H9 (cell line): ENCODE results near the gene RABIF. TPM values are rescaled to one million over a fixed set of nuclear protein-coding genes. Genes with fewer than 3 reads are reported as not detected.

Experiments
- DNase-seq: peaks from one replicate; pipeline ENCODE4 v3.0.0-alpha.2; 2017
- H2AFZ ChIP-seq: one replicate; pipeline ENCODE4 v1.6.1; 2013; ENCODE audit warnings: mild to moderate bottlenecking, low read length, control low read depth, moderate library complexity
- H2AK5ac ChIP-seq: 2 replicates; pipeline ENCODE4 v1.6.1; 2013; ENCODE audit warnings: low read length, control low read depth, mixed read lengths; ENCODE audit not compliant: insufficient read length
- H2BK120ac ChIP-seq: one replicate; pipeline ENCODE4 v1.6.1; 2013; ENCODE audit warnings: low read depth, mild to moderate bottlenecking, low read length, control low read depth, inconsistent platforms; ENCODE audit not compliant: poor library complexity, severe bottlenecking
- H2BK12ac ChIP-seq: 2 replicates; pipeline ENCODE4 v1.6.1; 2013; ENCODE audit warnings: low read length, control low read depth, mixed read lengths, low read depth; ENCODE audit not compliant: insufficient read length
- H2BK15ac ChIP-seq: 2 replicates; pipeline ENCODE4 v1.6.1; 2013; ENCODE audit warnings: low read depth, low read length, control low read depth
- H2BK20ac ChIP-seq: one replicate; pipeline ENCODE4 v1.6.1; 2013; ENCODE audit warnings: low read depth, mild to moderate bottlenecking, low read length, control low read depth, inconsistent platforms; ENCODE audit not compliant: poor library complexity, severe bottlenecking
- H2BK5ac ChIP-seq: 2 replicates; pipeline ENCODE4 v1.6.1; 2013; ENCODE audit warnings: low read length, control low read depth, mixed read lengths; ENCODE audit not compliant: insufficient read length
- H3K14ac ChIP-seq: 2 replicates; pipeline ENCODE4 v1.6.1; 2013; ENCODE audit warnings: low read length, control low read depth; ENCODE audit not compliant: insufficient read depth
- H3K18ac ChIP-seq: 2 replicates; pipeline ENCODE4 v1.6.1; 2013; ENCODE audit warnings: low read depth, mild to moderate bottlenecking, mixed read lengths, low read length, control low read depth; ENCODE audit not compliant: insufficient read length
- H3K23ac ChIP-seq: 2 replicates; pipeline ENCODE4 v1.6.1; 2013; ENCODE audit warnings: low read length, control low read depth, mixed read lengths, low read depth; ENCODE audit not compliant: insufficient read length
- H3K23me2 ChIP-seq: 2 replicates; pipeline ENCODE4 v1.6.1; 2013; ENCODE audit warnings: low read depth, mild to moderate bottlenecking, mixed read lengths, low read length, control low read depth; ENCODE audit not compliant: insufficient read length, poor library complexity, severe bottlenecking
- H3K27ac ChIP-seq: 2 replicates; pipeline ENCODE4 v1.5.1; 2013; ENCODE audit warnings: low read length, control low read depth, mixed read lengths, low read depth; ENCODE audit not compliant: insufficient read length
- H3K27me3 ChIP-seq: 2 replicates; pipeline ENCODE4 v1.6.1; 2013; ENCODE audit warnings: low read length, control low read depth, inconsistent platforms; ENCODE audit not compliant: insufficient read depth
- H3K4ac ChIP-seq: 2 replicates; pipeline ENCODE4 v1.6.1; 2013; ENCODE audit warnings: low read depth, mild to moderate bottlenecking, control low read depth, inconsistent platforms, low read length, moderate library complexity
- H3K4me1 ChIP-seq: 2 replicates; pipeline ENCODE4 v1.6.1; 2013; ENCODE audit warnings: low read length, control low read depth, inconsistent platforms; ENCODE audit not compliant: insufficient read depth
- H3K4me2 ChIP-seq: 2 replicates; pipeline ENCODE4 v1.6.1; 2013; ENCODE audit warnings: low read length, control low read depth, mixed read lengths; ENCODE audit not compliant: insufficient read length, insufficient read depth
- H3K56ac ChIP-seq: 2 replicates; pipeline ENCODE4 v1.6.1; 2013; ENCODE audit warnings: low read depth, mild to moderate bottlenecking, mixed read lengths, low read length, control low read depth; ENCODE audit not compliant: insufficient read length
- H3K79me1 ChIP-seq: 2 replicates; pipeline ENCODE4 v1.6.1; 2013; ENCODE audit warnings: low read depth, mild to moderate bottlenecking, moderate library complexity, low read length, control low read depth, inconsistent platforms; ENCODE audit not compliant: insufficient read depth, poor library complexity, severe bottlenecking
- H3K79me2 ChIP-seq: 2 replicates; pipeline ENCODE4 v1.6.1; 2013; ENCODE audit warnings: low read length, control low read depth, inconsistent platforms; ENCODE audit not compliant: insufficient read depth
- H3K9ac ChIP-seq: 2 replicates; pipeline ENCODE4 v1.6.1; 2013; ENCODE audit warnings: low read length, control low read depth, mixed read lengths; ENCODE audit not compliant: insufficient read length; ENCODE audit errors: extremely low read depth
- H3K9me3 ChIP-seq: one replicate; pipeline ENCODE4 v1.6.1; 2013; ENCODE audit warnings: low read depth, low read length, inconsistent platforms; ENCODE audit not compliant: control insufficient read depth
- H3T11ph ChIP-seq: one replicate; pipeline ENCODE4 v1.6.1; 2013; ENCODE audit warnings: mild to moderate bottlenecking, low read length, control low read depth, inconsistent platforms
- H4K20me1 ChIP-seq: one replicate; pipeline ENCODE4 v1.6.1; 2013; ENCODE audit not compliant: control insufficient read depth, insufficient read length, insufficient read depth
- H4K5ac ChIP-seq: 2 replicates; pipeline ENCODE4 v1.6.1; 2013; ENCODE audit warnings: low read depth, mild to moderate bottlenecking, mixed read lengths, low read length, control low read depth; ENCODE audit not compliant: insufficient read length
- H4K8ac ChIP-seq: replicated peaks from 2 replicates; pipeline ENCODE4 v1.6.1; 2013; ENCODE audit warnings: low read length, control low read depth, mixed read lengths, low read depth; ENCODE audit not compliant: insufficient read length
- H4K91ac ChIP-seq: 2 replicates; pipeline ENCODE4 v1.6.1; 2013; ENCODE audit warnings: low read depth, mild to moderate bottlenecking, moderate library complexity, mixed read lengths, low read length, control low read depth; ENCODE audit not compliant: insufficient read length
- H3K27ac Mint-ChIP-seq, 3 experiments: 2 replicates in 2 of 3; 3 replicates in 1 of 3; pipeline ENCODE4 v1.8.0; 2020 to 2021; ENCODE audit warnings: mixed read lengths in 3 of 3, mild to moderate bottlenecking in 1 of 3, moderate library complexity in 1 of 3
- H3K27me3 Mint-ChIP-seq: 2 replicates; pipeline ENCODE4 v1.8.0; 2021; ENCODE audit warnings: low read depth, mild to moderate bottlenecking, moderate library complexity, mixed read lengths
- H3K36me3 Mint-ChIP-seq, 3 experiments: 2 replicates in 2 of 3; 3 replicates in 1 of 3; pipeline ENCODE4 v1.8.0; 2020 to 2021; ENCODE audit warnings: low read depth in 3 of 3, mixed read lengths in 3 of 3; ENCODE audit not compliant: insufficient read depth in 1 of 3
- H3K4me1 Mint-ChIP-seq, 2 experiments: 2 replicates each; pipeline ENCODE4 v1.8.0; 2020; ENCODE audit warnings: mixed read lengths in 2 of 2
- H3K4me3 Mint-ChIP-seq, 2 experiments: 2 replicates in 1 of 2; 3 replicates in 1 of 2; pipeline ENCODE4 v1.8.0; 2020 to 2021; ENCODE audit warnings: mild to moderate bottlenecking in 2 of 2, mixed read lengths in 2 of 2, moderate library complexity in 1 of 2
- H3K9me3 Mint-ChIP-seq, 2 experiments: 2 replicates in 1 of 2; 3 replicates in 1 of 2; pipeline ENCODE4 v1.8.0; 2020; ENCODE audit warnings: mild to moderate bottlenecking in 2 of 2, mixed read lengths in 2 of 2, moderate library complexity in 1 of 2
- WGBS: extraction: QIAGEN DNeasy Blood & Tissue Kit; methylation state at CpG from one replicate; pipeline ENCODE4 v1.1.7; 2013; ENCODE audit warnings: missing lambda C conversion rate, low lambda C conversion rate, mixed read lengths; ENCODE audit not compliant: insufficient read length; ENCODE audit errors: extremely low coverage; 5-methylcytosine and 5-hydroxymethylcytosine counted together
- total RNA-seq: library from RNA; stranded (reverse); gene quantifications from 2 replicates; pipeline ENCODE4 v1.2.1, GENCODE V29; 2021
- TF ChIP-seq, protein P1 (sequence below): fragments of 200-600 bp; sonication (generic); conservative IDR thresholded peaks from 3 replicates; pipeline ENCODE4 v1.8.0; 2021; ENCODE audit warnings: antibody characterized with exemption, mild to moderate bottlenecking

The RABIF gene
- total RNA-seq, 1 experiment from 2014 or later = 8.3 TPM

DNA sequence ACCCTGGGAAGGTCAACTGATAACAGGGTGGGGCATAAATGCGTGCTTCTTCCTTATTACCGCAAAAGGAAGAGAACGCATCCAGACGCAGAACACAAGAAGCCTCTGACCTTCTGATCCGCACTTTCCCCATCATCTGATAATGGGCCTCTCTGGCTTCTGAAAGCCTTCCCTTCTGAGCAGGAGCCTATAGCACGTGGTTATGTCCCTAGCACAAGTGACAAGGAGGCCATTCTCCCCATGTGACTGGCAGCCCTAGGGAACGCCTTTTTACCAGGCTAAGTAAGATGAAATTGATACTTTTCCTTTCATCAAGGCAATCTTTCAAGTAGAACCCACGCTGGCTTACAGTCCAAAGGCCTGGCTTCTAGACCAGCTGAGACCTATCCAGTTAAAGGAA, 34.2 kb downstream of the RABIF start:
- no CpG with 5 or more reads among the region's 8 CpGs for WGBS

More for the DNA sequence above, 34.2 kb downstream of the RABIF start:
- Histone ChIP-seq H2BK12ac (no peak overlapping the region), H3K4ac (no peak overlapping the region), H3K9me3 (no peaks in the 10 kb centered on the region), H3K9ac (no peak overlapping the region), H3K56ac (no peak overlapping the region), H4K5ac (no peak overlapping the region), H3K27me3 (no peaks in the 10 kb centered on the region), H3K23ac (no peak overlapping the region), H3T11ph (no peak overlapping the region), H2BK120ac (no peak overlapping the region), H2BK20ac (no peak overlapping the region), H2BK15ac (no peak overlapping the region), H4K20me1 (no peaks in the 10 kb centered on the region), H4K8ac (no peak overlapping the region), H2BK5ac (no peak overlapping the region), H3K79me1 (peaks cover 8% of the 10 kb centered on the region), H4K91ac (no peak overlapping the region), H3K18ac (no peak overlapping the region), H2AFZ (no peak overlapping the region), H3K4me2 (no peak overlapping the region), H3K27ac (no peak overlapping the region), H3K79me2 (peaks cover 2% of the 10 kb centered on the region; the same call in 1 of the 2 replicates), H2AK5ac (no peak overlapping the region), H3K4me1 (no peaks in the 10 kb centered on the region), H3K23me2 (peaks cover under 1% of the 10 kb centered on the region), H3K14ac (no peak overlapping the region)
- H3K9me3 Mint-ChIP-seq = no peaks in the 10 kb centered on the region
- TF ChIP-seq, protein P1, sequence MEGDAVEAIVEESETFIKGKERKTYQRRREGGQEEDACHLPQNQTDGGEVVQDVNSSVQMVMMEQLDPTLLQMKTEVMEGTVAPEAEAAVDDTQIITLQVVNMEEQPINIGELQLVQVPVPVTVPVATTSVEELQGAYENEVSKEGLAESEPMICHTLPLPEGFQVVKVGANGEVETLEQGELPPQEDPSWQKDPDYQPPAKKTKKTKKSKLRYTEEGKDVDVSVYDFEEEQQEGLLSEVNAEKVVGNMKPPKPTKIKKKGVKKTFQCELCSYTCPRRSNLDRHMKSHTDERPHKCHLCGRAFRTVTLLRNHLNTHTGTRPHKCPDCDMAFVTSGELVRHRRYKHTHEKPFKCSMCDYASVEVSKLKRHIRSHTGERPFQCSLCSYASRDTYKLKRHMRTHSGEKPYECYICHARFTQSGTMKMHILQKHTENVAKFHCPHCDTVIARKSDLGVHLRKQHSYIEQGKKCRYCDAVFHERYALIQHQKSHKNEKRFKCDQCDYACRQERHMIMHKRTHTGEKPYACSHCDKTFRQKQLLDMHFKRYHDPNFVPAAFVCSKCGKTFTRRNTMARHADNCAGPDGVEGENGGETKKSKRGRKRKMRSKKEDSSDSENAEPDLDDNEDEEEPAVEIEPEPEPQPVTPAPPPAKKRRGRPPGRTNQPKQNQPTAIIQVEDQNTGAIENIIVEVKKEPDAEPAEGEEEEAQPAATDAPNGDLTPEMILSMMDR = no peak
- H3K4me1 Mint-ChIP-seq = peaks cover 2 to 4% of the 10 kb centered on the region in 2 experiments
- peaks cover 19 to 69% (median 52%) of the 10 kb centered on the region in 3 experiments; a peak in 6 of 7 replicates for H3K36me3 Mint-ChIP-seq
- H3K4me3 Mint-ChIP-seq = no peak overlapping the region
- no peak overlapping the region for H3K27ac Mint-ChIP-seq
- no peak for DNase-seq
- no peaks in the 10 kb centered on the region for H3K27me3 Mint-ChIP-seq
